Measurements from ENCODE around the gene TIGD6. TPM values are rescaled to one million over a fixed set of nuclear protein-coding genes. Genes with fewer than 3 reads are reported as not detected.

The TIGD6 gene
- total RNA-seq, 1 donor from 2014 or later, result 5.5 TPM

DNA sequence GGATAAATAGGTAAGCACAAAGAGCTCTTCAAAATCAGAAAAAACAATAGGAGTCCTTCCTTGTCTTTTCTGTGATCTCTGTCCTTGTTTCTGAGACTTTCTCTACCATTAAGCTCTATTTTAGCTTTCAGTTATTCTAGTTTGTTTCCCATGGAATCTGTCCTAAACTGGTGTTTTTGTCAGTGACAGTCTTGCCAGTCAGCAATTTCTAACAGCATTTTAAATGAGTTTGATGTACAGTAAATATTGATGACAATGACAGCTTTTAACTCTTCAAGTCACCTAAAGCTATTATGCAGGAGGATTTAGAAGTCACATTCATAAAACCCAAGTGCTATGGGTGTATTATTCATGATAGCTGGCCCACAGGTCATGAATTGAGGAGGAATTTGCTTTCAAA is 17.9 kb downstream of the TIGD6 start:
- Mint-ChIP-seq H3K4me3 (ENCODE audit: unreplicated experiment) (no peak overlapping the region), H3K9me3 (ENCODE audit: unreplicated experiment) (no peaks in the 10 kb centered on the region), H3K36me3 (ENCODE audit: low read depth, unreplicated experiment) (peaks cover 7% of the 10 kb centered on the region), H3K27me3 (ENCODE audit: low read depth, unreplicated experiment) (no peaks in the 10 kb centered on the region), H3K27ac (ENCODE audit: unreplicated experiment) (no peak overlapping the region), H3K4me1 (ENCODE audit: low read depth, unreplicated experiment) (no peaks in the 10 kb centered on the region)
- no peaks in the 10 kb centered on the region for H3K27me3 ChIP-seq (ENCODE audit: insufficient read depth, low read length)
- no peak for TF ChIP-seq EZH2 (IDR thresholded peaks at IDR 0.05; ENCODE audit: insufficient read depth, low read length)
- TF ChIP-seq, protein P1, sequence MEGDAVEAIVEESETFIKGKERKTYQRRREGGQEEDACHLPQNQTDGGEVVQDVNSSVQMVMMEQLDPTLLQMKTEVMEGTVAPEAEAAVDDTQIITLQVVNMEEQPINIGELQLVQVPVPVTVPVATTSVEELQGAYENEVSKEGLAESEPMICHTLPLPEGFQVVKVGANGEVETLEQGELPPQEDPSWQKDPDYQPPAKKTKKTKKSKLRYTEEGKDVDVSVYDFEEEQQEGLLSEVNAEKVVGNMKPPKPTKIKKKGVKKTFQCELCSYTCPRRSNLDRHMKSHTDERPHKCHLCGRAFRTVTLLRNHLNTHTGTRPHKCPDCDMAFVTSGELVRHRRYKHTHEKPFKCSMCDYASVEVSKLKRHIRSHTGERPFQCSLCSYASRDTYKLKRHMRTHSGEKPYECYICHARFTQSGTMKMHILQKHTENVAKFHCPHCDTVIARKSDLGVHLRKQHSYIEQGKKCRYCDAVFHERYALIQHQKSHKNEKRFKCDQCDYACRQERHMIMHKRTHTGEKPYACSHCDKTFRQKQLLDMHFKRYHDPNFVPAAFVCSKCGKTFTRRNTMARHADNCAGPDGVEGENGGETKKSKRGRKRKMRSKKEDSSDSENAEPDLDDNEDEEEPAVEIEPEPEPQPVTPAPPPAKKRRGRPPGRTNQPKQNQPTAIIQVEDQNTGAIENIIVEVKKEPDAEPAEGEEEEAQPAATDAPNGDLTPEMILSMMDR (IDR thresholded peaks at IDR 0.05; ENCODE audit: insufficient read depth, low read depth, low read length), result no peak
- no peak overlapping the region for H3K4me2 ChIP-seq (ENCODE audit: low read length)
- no peak overlapping the region for H3K4me3 ChIP-seq (ENCODE audit: insufficient read depth, low read depth, low read length)
- H2AFZ ChIP-seq (ENCODE audit: low read depth, low read length), result no peak overlapping the region
- H3K36me3 ChIP-seq (ENCODE audit: insufficient read depth, low read length), result peaks cover 9% of the 10 kb centered on the region
- DNase-seq (ENCODE audit: low read depth) (no peak), FAIRE-seq (no peak)
- no peak overlapping the region for H3K9ac ChIP-seq (ENCODE audit: low read length)
- H3K9me3 ChIP-seq (ENCODE audit: insufficient read depth, low read depth, low read length), result no peaks in the 10 kb centered on the region
- H3K79me2 ChIP-seq (ENCODE audit: insufficient read depth, low read length), result no peaks in the 10 kb centered on the region
- H3K4me1 ChIP-seq (ENCODE audit: insufficient read depth, low read length), result no peaks in the 10 kb centered on the region
- no peaks in the 10 kb centered on the region for H4K20me1 ChIP-seq (ENCODE audit: insufficient read depth, low read length)
- no peak overlapping the region for H3K27ac ChIP-seq (ENCODE audit: low read depth, low read length)

DNA sequence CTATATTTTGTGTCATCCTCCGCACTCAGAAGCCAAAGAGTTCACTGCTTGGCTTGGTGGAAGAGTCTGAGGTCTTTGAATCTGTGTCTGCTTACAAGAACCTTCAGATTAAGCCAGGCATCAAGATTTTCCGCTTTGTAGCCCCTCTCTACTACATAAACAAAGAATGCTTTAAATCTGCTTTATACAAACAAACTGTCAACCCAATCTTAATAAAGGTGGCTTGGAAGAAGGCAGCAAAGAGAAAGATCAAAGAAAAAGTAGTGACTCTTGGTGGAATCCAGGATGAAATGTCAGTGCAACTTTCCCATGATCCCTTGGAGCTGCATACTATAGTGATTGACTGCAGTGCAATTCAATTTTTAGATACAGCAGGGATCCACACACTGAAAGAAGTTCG is 19.2 kb downstream of the TIGD6 start:
- Histone ChIP-seq H3K4me3 (ENCODE audit: insufficient read depth, low read depth, low read length) (no peak overlapping the region), H3K36me3 (ENCODE audit: insufficient read depth, low read length) (peaks cover 9% of the 10 kb centered on the region), H3K79me2 (ENCODE audit: insufficient read depth, low read length) (no peaks in the 10 kb centered on the region), H3K27ac (ENCODE audit: low read depth, low read length) (no peak overlapping the region), H3K27me3 (ENCODE audit: insufficient read depth, low read length) (no peaks in the 10 kb centered on the region), H2AFZ (ENCODE audit: low read depth, low read length) (no peak overlapping the region), H3K9ac (ENCODE audit: low read length) (no peak overlapping the region), H3K4me1 (ENCODE audit: insufficient read depth, low read length) (no peaks in the 10 kb centered on the region), H4K20me1 (ENCODE audit: insufficient read depth, low read length) (no peaks in the 10 kb centered on the region), H3K9me3 (ENCODE audit: insufficient read depth, low read depth, low read length) (no peaks in the 10 kb centered on the region), H3K4me2 (ENCODE audit: low read length) (no peak overlapping the region)
- peaks cover 7% of the 10 kb centered on the region for H3K4me1 Mint-ChIP-seq (ENCODE audit: low read depth, unreplicated experiment)
- no peak for TF ChIP-seq EZH2 (IDR thresholded peaks at IDR 0.05; ENCODE audit: insufficient read depth, low read length)
- no peak for DNase-seq (ENCODE audit: low read depth)
- no peaks in the 10 kb centered on the region for H3K9me3 Mint-ChIP-seq (ENCODE audit: unreplicated experiment)
- no peak for FAIRE-seq
- H3K27ac Mint-ChIP-seq (ENCODE audit: unreplicated experiment), result no peak overlapping the region
- peaks cover 7% of the 10 kb centered on the region for H3K36me3 Mint-ChIP-seq (ENCODE audit: low read depth, unreplicated experiment)
- H3K4me3 Mint-ChIP-seq (ENCODE audit: unreplicated experiment), result no peak overlapping the region
- H3K27me3 Mint-ChIP-seq (ENCODE audit: low read depth, unreplicated experiment), result no peaks in the 10 kb centered on the region

DNA sequence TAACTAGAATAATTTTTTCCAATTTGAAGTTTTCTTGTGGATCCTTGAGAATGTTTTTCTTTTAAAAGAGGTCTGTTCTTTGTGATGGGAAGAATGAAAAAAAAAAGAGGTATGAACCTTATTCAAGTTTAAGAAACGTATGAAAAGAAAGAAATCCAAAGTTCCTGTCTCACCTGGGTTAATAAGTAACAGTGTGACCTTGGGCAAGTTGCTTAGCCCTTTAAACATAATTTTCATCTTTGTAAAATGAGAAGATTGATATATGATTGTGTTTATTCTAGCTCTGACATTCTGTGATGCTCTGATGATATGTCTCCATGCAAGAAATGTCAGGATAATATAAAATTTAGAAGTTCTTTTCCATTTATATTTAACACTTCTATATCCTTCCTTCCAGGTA is 20.6 kb downstream of the TIGD6 start:
- H3K4me3 ChIP-seq (ENCODE audit: insufficient read depth, low read depth, low read length), result no peak overlapping the region
- H3K27me3 ChIP-seq (ENCODE audit: insufficient read depth, low read length), result no peaks in the 10 kb centered on the region
- Mint-ChIP-seq H3K36me3 (ENCODE audit: low read depth, unreplicated experiment) (peaks cover 7% of the 10 kb centered on the region), H3K4me3 (ENCODE audit: unreplicated experiment) (no peak overlapping the region), H3K9me3 (ENCODE audit: unreplicated experiment) (no peaks in the 10 kb centered on the region), H3K27ac (ENCODE audit: unreplicated experiment) (no peak overlapping the region), H3K4me1 (ENCODE audit: low read depth, unreplicated experiment) (peaks cover 9% of the 10 kb centered on the region), H3K27me3 (ENCODE audit: low read depth, unreplicated experiment) (no peaks in the 10 kb centered on the region)
- H3K4me2 ChIP-seq (ENCODE audit: low read length), result no peak overlapping the region
- TF ChIP-seq, protein P1 (IDR thresholded peaks at IDR 0.05; ENCODE audit: insufficient read depth, low read depth, low read length), result no peak
- no peak for TF ChIP-seq EZH2 (IDR thresholded peaks at IDR 0.05; ENCODE audit: insufficient read depth, low read length)
- H2AFZ ChIP-seq (ENCODE audit: low read depth, low read length), result no peak overlapping the region
- no peak for FAIRE-seq
- no peak overlapping the region for H3K9ac ChIP-seq (ENCODE audit: low read length)
- no peak overlapping the region for H3K27ac ChIP-seq (ENCODE audit: low read depth, low read length)
- H3K9me3 ChIP-seq (ENCODE audit: insufficient read depth, low read depth, low read length), result no peaks in the 10 kb centered on the region
- no peak for DNase-seq (ENCODE audit: low read depth)
- H3K4me1 ChIP-seq (ENCODE audit: insufficient read depth, low read length), result no peaks in the 10 kb centered on the region
- no peaks in the 10 kb centered on the region for H3K79me2 ChIP-seq (ENCODE audit: insufficient read depth, low read length)
- peaks cover 9% of the 10 kb centered on the region for H3K36me3 ChIP-seq (ENCODE audit: insufficient read depth, low read length)
- no peaks in the 10 kb centered on the region for H4K20me1 ChIP-seq (ENCODE audit: insufficient read depth, low read length)

Data from astrocyte (in vitro differentiated cells and primary cell).